Prostate gland (tissue), 2 donors: ENCODE results near the gene MBL2.

Experiments used
- POLR2A ChIP-seq: fragments of 450-650 bp; IDR thresholded peaks from one replicate; pipeline ENCODE4 v1.6.1; 2016; ENCODE audit warnings: antibody characterized with exemption, mild to moderate bottlenecking
- TF ChIP-seq, protein P1 (sequence below), 4 experiments: fragments of 200-600 bp in 2 of 4; fragments of 450-650 bp in 2 of 4; sonication (generic) in 2 of 4; IDR thresholded peaks; 1 replicate in 3 of 4; 2 replicates in 1 of 4; pipeline ENCODE4 v1.5.1; 2016 to 2019; ENCODE audit warnings: antibody characterized with exemption in 4 of 4, mild to moderate bottlenecking in 2 of 4, moderate library complexity in 2 of 4

DNA sequence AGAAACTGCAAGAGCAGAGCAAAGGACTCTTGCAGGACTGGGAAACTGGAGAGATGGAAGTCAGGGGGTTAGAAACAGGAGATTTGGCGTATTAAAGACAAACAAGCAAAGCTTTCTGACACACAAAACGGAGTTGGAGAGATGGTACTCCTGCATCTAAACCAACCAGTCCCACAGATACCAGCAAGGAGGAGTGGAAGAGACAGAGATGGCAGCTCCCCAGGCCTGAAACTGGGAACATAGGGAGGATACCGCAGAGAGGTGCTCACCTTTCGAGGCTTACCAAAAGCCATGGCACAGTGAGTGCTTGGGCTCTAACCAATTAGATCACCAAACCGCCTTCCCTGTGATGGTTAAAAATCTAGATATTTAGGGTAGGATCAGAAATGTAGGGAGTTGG, 4.8 kb upstream of the MBL2 start:
- TF ChIP-seq, protein P1, sequence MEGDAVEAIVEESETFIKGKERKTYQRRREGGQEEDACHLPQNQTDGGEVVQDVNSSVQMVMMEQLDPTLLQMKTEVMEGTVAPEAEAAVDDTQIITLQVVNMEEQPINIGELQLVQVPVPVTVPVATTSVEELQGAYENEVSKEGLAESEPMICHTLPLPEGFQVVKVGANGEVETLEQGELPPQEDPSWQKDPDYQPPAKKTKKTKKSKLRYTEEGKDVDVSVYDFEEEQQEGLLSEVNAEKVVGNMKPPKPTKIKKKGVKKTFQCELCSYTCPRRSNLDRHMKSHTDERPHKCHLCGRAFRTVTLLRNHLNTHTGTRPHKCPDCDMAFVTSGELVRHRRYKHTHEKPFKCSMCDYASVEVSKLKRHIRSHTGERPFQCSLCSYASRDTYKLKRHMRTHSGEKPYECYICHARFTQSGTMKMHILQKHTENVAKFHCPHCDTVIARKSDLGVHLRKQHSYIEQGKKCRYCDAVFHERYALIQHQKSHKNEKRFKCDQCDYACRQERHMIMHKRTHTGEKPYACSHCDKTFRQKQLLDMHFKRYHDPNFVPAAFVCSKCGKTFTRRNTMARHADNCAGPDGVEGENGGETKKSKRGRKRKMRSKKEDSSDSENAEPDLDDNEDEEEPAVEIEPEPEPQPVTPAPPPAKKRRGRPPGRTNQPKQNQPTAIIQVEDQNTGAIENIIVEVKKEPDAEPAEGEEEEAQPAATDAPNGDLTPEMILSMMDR (IDR thresholded peaks at IDR 0.05) = no peak
- no peak for TF ChIP-seq POLR2A
